DOHH2 (cell line): ENCODE data around the gene DTYMK.

Experiments
- H3F3A ChIP-seq: fragments of 200-600 bp; sonication (generic), shearing (Covaris generic); 2 replicates; pipeline ENCODE4 v1.6.0; 2016; ENCODE audit warnings: antibody characterized with exemption, mild to moderate bottlenecking; ENCODE audit not compliant: control insufficient read depth, insufficient read depth
- H3K27ac ChIP-seq: fragments of 200-600 bp; sonication (generic); 2 replicates; pipeline ENCODE4 v1.5.1; 2014; ENCODE audit warnings: low read depth, mild to moderate bottlenecking, low read length, moderate library complexity
- H3K27me3 ChIP-seq: fragments of 200-600 bp; sonication (generic); 2 replicates; pipeline ENCODE4 v1.6.1; 2014; ENCODE audit warnings: mild to moderate bottlenecking, low read length, mixed read lengths; ENCODE audit not compliant: control insufficient read depth
- H3K36me3 ChIP-seq: fragments of 200-600 bp; sonication (generic); 2 replicates; pipeline ENCODE4 v1.6.1; 2014; ENCODE audit warnings: mild to moderate bottlenecking, low read length, moderate library complexity, mixed read lengths; ENCODE audit not compliant: control insufficient read depth
- H3K4me1 ChIP-seq: fragments of 200-600 bp; sonication (generic); 2 replicates; pipeline ENCODE4 v1.6.1; 2014; ENCODE audit warnings: mild to moderate bottlenecking, low read length, mixed read lengths; ENCODE audit not compliant: control insufficient read depth
- H3K4me2 ChIP-seq: fragments of 200-600 bp; sonication (generic); 2 replicates; pipeline ENCODE4 v1.6.0; 2014; ENCODE audit warnings: mild to moderate bottlenecking, low read length, moderate library complexity
- H3K4me3 ChIP-seq: fragments of 200-600 bp; sonication (generic); 2 replicates; pipeline ENCODE4 v1.5.1; 2014; ENCODE audit warnings: mild to moderate bottlenecking, low read length, mixed read lengths
- H3K79me2 ChIP-seq: fragments of 200-600 bp; sonication (generic); 2 replicates; pipeline ENCODE4 v1.6.1; 2014; ENCODE audit warnings: mild to moderate bottlenecking, low read length, mixed read lengths; ENCODE audit not compliant: control insufficient read depth
- H3K9me2 ChIP-seq: fragments of 200-600 bp; sonication (generic); replicated peaks from 2 replicates; pipeline ENCODE4 v1.6.1; 2014; ENCODE audit warnings: mild to moderate bottlenecking, low read length, mixed read lengths; ENCODE audit not compliant: control insufficient read depth
- H3K9me3 ChIP-seq: fragments of 200-600 bp; sonication (generic); 2 replicates; pipeline ENCODE4 v1.6.1; 2014; ENCODE audit warnings: antibody characterized with exemption, low read length, mixed read lengths; ENCODE audit not compliant: control insufficient read depth, insufficient read depth
- H4K20me1 ChIP-seq: fragments of 200-600 bp; sonication (generic); 2 replicates; pipeline ENCODE4 v1.6.0; 2014; ENCODE audit warnings: low read depth, mild to moderate bottlenecking, antibody characterized with exemption, low read length, moderate library complexity; ENCODE audit not compliant: control insufficient read depth, insufficient read depth
- CTCF ChIP-seq: fragments of 200-600 bp; sonication (generic); IDR thresholded peaks from one replicate; pipeline ENCODE4 v1.5.1; 2014; ENCODE audit warnings: antibody characterized with exemption, mild to moderate bottlenecking, low read depth, low read length; ENCODE audit not compliant: poor library complexity, severe bottlenecking
- EZH2phosphoT487 ChIP-seq: fragments of 200-600 bp; sonication (generic); IDR thresholded peaks from 2 replicates; pipeline ENCODE4 v1.6.1; 2017; ENCODE audit warnings: borderline replicate concordance, mild to moderate bottlenecking, antibody characterized with exemption, low read length, moderate library complexity, mixed read lengths

DTYMK gene

GRCh38 chr2:241680827-241681599 lies 5.6 kb downstream of the DTYMK start:
- H3K27me3 ChIP-seq = no peaks in the 10 kb centered on the region
- H3K4me3 ChIP-seq = no peak overlapping the region
- H3K27ac ChIP-seq = no peak overlapping the region
- no peaks in the 10 kb centered on the region for H3K9me2 ChIP-seq
- no peaks in the 10 kb centered on the region for H3F3A ChIP-seq
- peaks cover 59% of the 10 kb centered on the region for H3K79me2 ChIP-seq
- TF ChIP-seq EZH2phosphoT487 (no peak), CTCF (no peak)
- no peaks in the 10 kb centered on the region for H4K20me1 ChIP-seq
- H3K4me1 ChIP-seq = peaks cover 9% of the 10 kb centered on the region
- peaks cover 97% of the 10 kb centered on the region for H3K36me3 ChIP-seq
- no peaks in the 10 kb centered on the region for H3K9me3 ChIP-seq
- no peak overlapping the region for H3K4me2 ChIP-seq

GRCh38 chr2:241680044-241680443 lies 6.6 kb downstream of the DTYMK start:
- no peak for TF ChIP-seq CTCF
- no peak for TF ChIP-seq EZH2phosphoT487
- Histone ChIP-seq H3K79me2 (peaks cover 50% of the 10 kb centered on the region), H3K9me3 (no peaks in the 10 kb centered on the region), H4K20me1 (no peaks in the 10 kb centered on the region), H3K9me2 (no peaks in the 10 kb centered on the region), H3K4me1 (0 out of 2 replicates have a peak, but pooled peaks cover 3% of the 10 kb centered on the region), H3K4me3 (no peak overlapping the region), H3K36me3 (peaks cover 100% of the 10 kb centered on the region), H3K27me3 (no peaks in the 10 kb centered on the region), H3F3A (no peaks in the 10 kb centered on the region), H3K4me2 (no peak overlapping the region), H3K27ac (no peak overlapping the region)

- H3K36me3 ChIP-seq = peaks cover 99% of the 10 kb centered on the region
- no peaks in the 10 kb centered on the region for H3K9me3 ChIP-seq
- H4K20me1 ChIP-seq = no peaks in the 10 kb centered on the region
- no peak overlapping the region for H3K27ac ChIP-seq
- H3K27me3 ChIP-seq = no peaks in the 10 kb centered on the region
- TF ChIP-seq CTCF (no peak), EZH2phosphoT487 (no peak)
- no peak overlapping the region for H3K4me2 ChIP-seq
- H3F3A ChIP-seq = no peaks in the 10 kb centered on the region
- H3K4me3 ChIP-seq = no peak overlapping the region
- no peaks in the 10 kb centered on the region for H3K9me2 ChIP-seq
- H3K4me1 ChIP-seq = no peaks in the 10 kb centered on the region
- H3K79me2 ChIP-seq = peaks cover 39% of the 10 kb centered on the region
Measured at GRCh38 chr2:241678784-241679540, 7.7 kb downstream of the DTYMK start.
